RPMI7951 (cell line): ENCODE measurements around the gene TTC1. TPM values are rescaled to one million over a fixed set of nuclear protein-coding genes. Genes with fewer than 3 reads are reported as not detected.
"Not testable (repeated sequence)": the region's sequence is repeated elsewhere in the genome, so short reads cannot be mapped to it uniquely, and the experiment has no call there.

Experiments used
- DNase-seq: peaks from one replicate; pipeline ENCODE4 v3.0.0-alpha.2; 2012; ENCODE audit warnings: low read depth
- total RNA-seq: library from RNA; depleted of rRNA; stranded (reverse); fragments of >200 nt; shearing (Covaris generic); gene quantifications from 2 replicates; pipeline ENCODE4 v1.2.3, GENCODE V29; 2014

The TTC1 gene
- total RNA-seq, 1 experiment from 2014 or later: 46.9 TPM

- no peak for DNase-seq
Measured at GRCh38 chr5:160039810-160040470, 31.0 kb downstream of the TTC1 start.

GRCh38 chr5:160040471-160040835 is 31.5 kb downstream of the TTC1 start:
- no peak for DNase-seq

- no peak for DNase-seq
Measured at GRCh38 chr5:160042671-160043070, 33.7 kb downstream of the TTC1 start.

GRCh38 chr5:160044391-160044804 is 35.5 kb downstream of the TTC1 start:
- DNase-seq: no peak

DNA sequence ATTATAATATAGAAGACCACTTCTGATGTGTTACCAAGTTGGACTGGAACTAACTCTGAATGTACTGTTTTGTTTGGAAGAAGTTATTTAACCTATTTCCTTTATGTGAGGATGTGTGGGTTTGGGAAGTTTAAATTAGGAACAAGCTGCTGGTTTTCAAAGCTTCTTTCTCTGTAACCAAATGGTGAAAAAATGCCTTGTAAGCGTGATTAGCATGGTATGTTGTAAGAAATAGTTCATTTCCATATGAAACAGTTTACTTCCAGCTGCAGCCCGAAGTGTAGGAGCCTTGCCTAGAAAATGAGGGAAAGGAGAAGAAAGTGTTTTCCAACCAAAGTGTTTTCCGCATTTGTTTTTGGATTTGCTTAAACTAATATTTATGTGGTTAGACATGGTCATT is 36.0 kb downstream of the TTC1 start:
- DNase-seq: no peak

GRCh38 chr5:160047423-160047822 is 38.5 kb downstream of the TTC1 start:
- no peak for DNase-seq

DNA sequence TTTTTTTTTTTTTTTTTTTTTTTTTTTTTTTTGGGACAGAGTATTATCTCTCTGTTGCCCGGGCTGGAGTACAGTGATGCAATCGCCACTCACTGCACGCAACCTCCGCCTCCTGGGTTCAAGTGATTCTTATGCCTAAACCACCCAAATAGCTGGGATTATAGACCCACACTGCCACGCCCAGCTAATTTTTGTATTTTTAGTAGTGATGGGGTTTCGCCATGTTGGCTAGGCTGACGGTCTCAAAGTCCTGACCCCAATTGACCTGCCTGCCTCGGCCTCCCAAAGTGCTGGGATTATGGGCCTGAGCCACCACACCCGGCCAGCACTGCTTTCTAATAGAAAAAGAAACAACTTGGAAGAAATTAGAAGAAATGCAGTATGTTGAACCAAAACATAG is 39.2 kb downstream of the TTC1 start:
- no peak for DNase-seq

DNA sequence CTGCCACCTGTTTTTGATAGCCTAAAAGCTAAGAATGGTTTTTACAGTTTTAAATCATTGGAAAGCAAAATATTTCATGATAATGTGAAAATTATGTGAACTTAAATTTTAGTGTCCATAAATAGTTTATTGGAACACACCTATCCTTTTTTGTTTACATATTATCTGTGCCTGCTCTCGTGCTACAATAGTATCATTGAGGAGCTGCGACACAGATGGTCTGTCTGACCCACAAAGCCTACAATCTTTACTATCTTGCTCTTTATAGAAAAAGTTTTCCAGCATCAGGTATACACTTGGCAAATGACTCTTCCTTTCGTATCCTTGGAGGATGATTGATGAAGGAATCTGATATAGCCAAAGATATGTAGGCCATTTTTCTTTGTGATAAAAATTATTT is 40.2 kb downstream of the TTC1 start:
- no peak for DNase-seq

- no peak for DNase-seq
Measured at GRCh38 chr5:160054047-160054446, 45.1 kb downstream of the TTC1 start.

- peak; percentile 36 for DNase-seq
Measured at GRCh38 chr5:160054831-160055230, 45.9 kb downstream of the TTC1 start.

GRCh38 chr5:160057256-160057655 is 48.3 kb downstream of the TTC1 start:
- no peak for DNase-seq

DNA sequence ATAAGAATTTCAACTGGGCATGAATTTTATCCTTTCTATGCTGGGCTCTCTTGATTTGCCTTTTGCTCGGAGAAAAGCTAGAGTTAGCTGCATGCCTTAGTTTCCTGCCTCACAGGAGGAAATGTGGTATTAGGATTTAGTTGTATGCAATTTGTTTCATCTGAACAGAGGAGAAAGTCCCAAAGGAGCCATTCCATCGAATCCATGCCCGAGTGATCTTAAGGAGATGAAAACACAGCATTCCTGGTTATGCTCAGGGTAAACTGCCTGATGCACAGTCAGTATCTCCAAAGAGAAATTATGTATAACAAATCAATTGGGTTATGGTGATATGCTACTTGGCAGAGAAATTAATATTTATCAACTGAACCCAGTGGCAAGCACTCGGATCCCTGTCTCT is 51.1 kb downstream of the TTC1 start:
- no peak for DNase-seq

GRCh38 chr5:160061770-160062169 is 52.8 kb downstream of the TTC1 start:
- DNase-seq: no peak

GRCh38 chr5:160064417-160064810 is 55.5 kb downstream of the TTC1 start:
- no peak for DNase-seq

GRCh38 chr5:160064995-160065614 is 56.2 kb downstream of the TTC1 start:
- DNase-seq: no peak

DNA sequence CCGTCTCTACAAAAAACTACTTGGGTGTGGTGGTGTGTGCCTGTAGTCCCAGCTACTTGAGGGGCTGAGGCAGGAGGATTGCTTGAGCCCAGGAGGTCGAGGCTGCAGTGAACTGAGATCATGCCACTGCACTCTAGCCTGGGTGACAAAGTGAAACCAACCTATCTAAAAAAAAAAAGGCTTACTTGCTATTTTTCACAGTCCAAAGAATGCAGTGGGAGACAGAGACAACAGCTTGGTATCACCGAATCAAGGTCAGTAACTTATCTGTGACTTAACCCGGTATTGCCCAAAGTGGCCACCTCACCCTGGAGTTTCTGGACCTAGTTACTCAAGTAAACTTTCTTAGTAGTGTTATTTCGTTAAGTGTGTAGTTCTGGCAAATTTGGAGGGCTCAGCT is 60.2 kb downstream of the TTC1 start:
- DNase-seq: not testable (repeated sequence)

- DNase-seq: no peak
Measured at GRCh38 chr5:160071516-160071915, 62.6 kb downstream of the TTC1 start.

DNA sequence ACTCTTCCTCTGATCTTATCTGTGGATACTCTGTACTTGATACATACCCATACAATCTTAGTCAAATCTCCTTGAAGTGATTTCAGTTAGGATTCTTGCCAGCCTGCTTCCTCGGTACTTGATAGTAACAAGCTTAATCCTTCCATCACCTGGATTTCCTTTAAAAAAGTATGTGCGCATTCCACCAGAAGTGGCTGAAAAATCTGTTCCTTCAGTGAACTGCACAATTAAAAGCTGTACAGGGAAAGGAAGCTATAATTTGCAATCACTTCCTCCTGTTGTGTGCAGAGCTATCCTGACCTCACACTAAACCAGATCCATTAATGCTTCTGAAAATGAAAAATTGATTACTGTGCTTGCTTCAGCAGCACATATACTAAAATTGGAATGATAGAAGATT is 63.0 kb downstream of the TTC1 start:
- no peak for DNase-seq

DNA sequence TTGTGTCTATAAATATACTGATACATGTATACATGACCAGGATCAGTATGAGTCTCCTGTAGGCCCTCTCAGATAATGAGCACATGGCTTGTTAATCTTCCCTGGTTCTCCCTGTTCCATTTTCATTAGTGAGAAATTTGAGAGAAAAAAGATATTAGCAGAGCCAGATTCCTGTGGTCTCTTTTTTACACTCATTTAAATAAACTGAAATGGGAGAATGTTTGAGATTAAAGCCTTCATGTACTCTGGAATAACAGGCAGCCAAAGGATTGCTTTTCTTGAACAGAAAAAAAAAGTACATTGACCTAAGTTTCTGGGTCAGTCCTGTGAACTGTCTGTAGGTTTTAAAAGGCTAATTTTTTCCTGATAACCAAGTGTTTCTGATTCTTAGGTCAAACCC is 66.1 kb downstream of the TTC1 start:
- DNase-seq: no peak

GRCh38 chr5:160076997-160077396 is 68.1 kb downstream of the TTC1 start:
- no peak for DNase-seq

DNA sequence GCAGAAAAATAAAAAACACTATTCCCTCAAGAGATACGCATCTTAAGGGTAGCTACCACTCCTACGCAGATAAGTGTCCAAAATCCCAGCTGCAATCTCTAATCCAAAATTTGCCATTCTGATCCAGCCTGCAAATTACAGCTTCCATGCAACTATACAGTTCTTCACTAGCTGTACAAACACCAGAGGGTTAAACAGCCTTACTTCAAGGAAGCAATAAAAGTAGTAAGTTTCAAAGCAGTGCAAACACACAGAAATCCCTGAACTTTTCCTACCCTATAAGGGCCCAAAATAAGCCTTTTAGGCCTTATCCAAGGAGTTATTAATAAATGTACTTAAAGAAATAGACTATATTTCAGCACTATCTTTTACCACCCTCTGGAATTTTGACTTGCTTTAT is 70.8 kb downstream of the TTC1 start:
- DNase-seq: no peak

- DNase-seq: no peak
Measured at GRCh38 chr5:160081495-160081894, 72.6 kb downstream of the TTC1 start.

DNA sequence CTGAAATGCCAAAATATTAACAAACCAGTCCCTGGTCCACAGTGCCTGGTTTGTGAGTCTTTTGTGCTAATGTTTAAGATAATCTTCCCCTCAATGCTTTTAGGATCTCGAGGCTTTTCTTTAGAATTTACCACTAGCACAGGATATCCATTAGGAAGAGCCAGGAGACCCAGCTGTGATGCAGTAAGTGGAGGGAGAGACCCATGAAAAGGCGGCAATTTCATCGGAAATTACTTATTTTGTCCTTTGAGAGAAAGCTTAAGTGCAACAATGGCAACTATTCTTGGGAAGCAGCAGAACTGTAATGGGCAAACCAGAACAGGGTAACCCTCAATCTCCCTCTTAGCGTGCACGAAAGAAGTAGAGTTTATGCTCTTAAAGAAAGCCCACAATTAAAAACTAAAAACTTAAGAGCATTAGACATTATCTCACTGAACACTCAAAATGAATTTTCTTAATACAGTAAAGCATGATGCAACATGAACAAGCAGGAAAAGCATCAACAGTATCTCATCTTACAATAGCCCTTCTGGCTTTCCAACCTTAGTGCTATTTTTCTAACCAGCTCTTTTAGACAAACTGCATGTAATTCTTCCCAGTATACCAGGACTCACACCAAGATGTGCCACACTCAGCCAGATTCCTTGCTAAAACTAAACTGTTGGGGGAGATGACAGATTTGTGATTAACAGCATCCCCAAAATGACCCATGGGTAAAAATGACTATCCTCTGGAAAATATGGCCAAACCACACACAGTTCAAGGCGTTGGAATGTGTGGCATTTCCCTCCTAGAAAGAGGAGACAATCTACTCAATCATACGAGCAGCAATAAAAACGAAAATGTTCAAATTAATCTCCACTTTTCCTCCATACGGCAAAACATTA is 73.9 kb downstream of the TTC1 start:
- DNase-seq: peak; percentile 78
